Measurements from ENCODE around the gene FBXL2. TPM values are rescaled to one million over a fixed set of nuclear protein-coding genes. Genes with fewer than 3 reads are reported as not detected.

The FBXL2 gene
- total and polyA plus RNA-seq, 2 of the 4 experiments (the other 2 are of a cell fraction), result 15.8 to 21.0 TPM

DNA sequence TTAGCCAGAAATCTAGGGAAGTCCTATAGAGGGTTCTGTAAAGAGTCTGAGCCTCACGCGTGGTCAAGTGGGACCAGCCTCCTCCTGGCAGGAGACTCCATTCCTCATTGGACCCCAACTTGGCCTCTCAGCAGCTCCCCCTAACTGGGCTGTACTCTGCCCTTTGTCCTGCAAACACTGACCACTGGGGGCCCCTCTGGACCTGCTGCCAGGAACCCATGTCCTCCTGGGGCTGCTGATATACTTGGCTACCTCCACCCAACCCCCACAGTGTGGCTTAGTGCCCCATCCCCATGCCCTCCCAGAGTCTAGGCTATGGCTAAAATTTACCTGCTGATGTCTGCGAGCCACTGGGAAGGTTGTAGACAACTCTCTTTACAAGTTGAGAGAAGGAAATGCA, 100.2 kb downstream of the FBXL2 start:
- Histone ChIP-seq H2AK5ac (ENCODE audit: low read depth, low read length) (no peak overlapping the region), H3K18ac (ENCODE audit: low read depth, low read length) (no peak overlapping the region), H3K23ac (ENCODE audit: low read depth, low read length) (no peak overlapping the region), H3K9ac (ENCODE audit: low read depth, low read length) (no peak overlapping the region), H2BK20ac (ENCODE audit: low read depth, low read length) (no peak overlapping the region), H4K5ac (ENCODE audit: low read depth, low read length) (no peak overlapping the region), H3K27ac (ENCODE audit: insufficient read depth, low read length) (no peak overlapping the region), H3K4me2 (ENCODE audit: low read depth, low read length) (no peak overlapping the region), H4K8ac (ENCODE audit: low read depth in 2 of 2, low read length in 2 of 2) (no peak overlapping the region), H2AFZ (replicated peaks; ENCODE audit: low read length, poor library complexity) (no peak overlapping the region), H2BK15ac (ENCODE audit: low read depth, low read length) (no peak overlapping the region), H3K56ac (ENCODE audit: extremely low read depth, insufficient read depth, low read length) (no peak overlapping the region), H2AK9ac (replicated peaks; ENCODE audit: low read depth, low read length, poor library complexity) (no peak overlapping the region), H2BK120ac (ENCODE audit: low read depth, low read length) (no peak overlapping the region), H2BK5ac (ENCODE audit: low read depth, low read length, poor library complexity, severe bottlenecking) (no peak overlapping the region), H3K9me3 (ENCODE audit: control insufficient read depth, insufficient read depth, low read length) (no peaks in the 10 kb centered on the region), H3K4me1 (ENCODE audit: control insufficient read depth, insufficient read depth, low read length) (peaks cover 3% of the 10 kb centered on the region; the same call in 1 of the 2 replicates), H3K4ac (ENCODE audit: low read depth, low read length) (no peak overlapping the region), H3K27me3 (ENCODE audit: control insufficient read depth, insufficient read depth, low read length) (no peaks in the 10 kb centered on the region), H3K36me3 (ENCODE audit: control insufficient read depth, insufficient read depth, low read length) (peaks cover 21% of the 10 kb centered on the region), H4K20me1 (ENCODE audit: insufficient read depth, low read length) (peaks cover 5% of the 10 kb centered on the region; the same call in 1 of the 2 replicates), H4K91ac (ENCODE audit: insufficient read depth, low read depth, low read length) (no peak overlapping the region), H3K4me3 (ENCODE audit: insufficient read depth, low read depth, low read length) (no peak overlapping the region), H3K79me1 (ENCODE audit: low read depth in 1 of 2, low read length in 2 of 2) (peaks cover 0 to 16% of the 10 kb centered on the region in 2 experiments; a peak in 2 of 4 replicates), H3K14ac (replicated peaks; ENCODE audit: low read depth, low read length) (no peak overlapping the region), H3K9me1 (ENCODE audit: insufficient read depth, low read length) (peaks cover 12% of the 10 kb centered on the region; the same call in 1 of the 2 replicates)
- intact Hi-C loops (cut with micrococcal nuclease) (no loop called here), dilution Hi-C loops (cut with HindIII; ENCODE audit: low sequenced_read_pairs, unreplicated experiment) (loop anchor here (25.0 kb wide), 1 partner anchor 240 kb away; no protein-coding TSS in a partner anchor), in situ Hi-C loops (cut with MboI; ENCODE audit: low sequenced_read_pairs) (no loop called here)
- TF ChIP-seq, protein P1, sequence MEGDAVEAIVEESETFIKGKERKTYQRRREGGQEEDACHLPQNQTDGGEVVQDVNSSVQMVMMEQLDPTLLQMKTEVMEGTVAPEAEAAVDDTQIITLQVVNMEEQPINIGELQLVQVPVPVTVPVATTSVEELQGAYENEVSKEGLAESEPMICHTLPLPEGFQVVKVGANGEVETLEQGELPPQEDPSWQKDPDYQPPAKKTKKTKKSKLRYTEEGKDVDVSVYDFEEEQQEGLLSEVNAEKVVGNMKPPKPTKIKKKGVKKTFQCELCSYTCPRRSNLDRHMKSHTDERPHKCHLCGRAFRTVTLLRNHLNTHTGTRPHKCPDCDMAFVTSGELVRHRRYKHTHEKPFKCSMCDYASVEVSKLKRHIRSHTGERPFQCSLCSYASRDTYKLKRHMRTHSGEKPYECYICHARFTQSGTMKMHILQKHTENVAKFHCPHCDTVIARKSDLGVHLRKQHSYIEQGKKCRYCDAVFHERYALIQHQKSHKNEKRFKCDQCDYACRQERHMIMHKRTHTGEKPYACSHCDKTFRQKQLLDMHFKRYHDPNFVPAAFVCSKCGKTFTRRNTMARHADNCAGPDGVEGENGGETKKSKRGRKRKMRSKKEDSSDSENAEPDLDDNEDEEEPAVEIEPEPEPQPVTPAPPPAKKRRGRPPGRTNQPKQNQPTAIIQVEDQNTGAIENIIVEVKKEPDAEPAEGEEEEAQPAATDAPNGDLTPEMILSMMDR (conservative IDR thresholded peaks at IDR 0.05; ENCODE audit: low read depth, low read length), result no peak
- TF ChIP-seq, protein P2, sequence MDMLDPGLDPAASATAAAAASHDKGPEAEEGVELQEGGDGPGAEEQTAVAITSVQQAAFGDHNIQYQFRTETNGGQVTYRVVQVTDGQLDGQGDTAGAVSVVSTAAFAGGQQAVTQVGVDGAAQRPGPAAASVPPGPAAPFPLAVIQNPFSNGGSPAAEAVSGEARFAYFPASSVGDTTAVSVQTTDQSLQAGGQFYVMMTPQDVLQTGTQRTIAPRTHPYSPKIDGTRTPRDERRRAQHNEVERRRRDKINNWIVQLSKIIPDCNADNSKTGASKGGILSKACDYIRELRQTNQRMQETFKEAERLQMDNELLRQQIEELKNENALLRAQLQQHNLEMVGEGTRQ (IDR thresholded peaks at IDR 0.05; ENCODE audit: low read depth, low read length), result no peak
- TF ChIP-seq MAZ (IDR thresholded peaks at IDR 0.05; ENCODE audit: borderline replicate concordance, low read depth, low read length) (no peak), FOS (IDR thresholded peaks at IDR 0.05; ENCODE audit: low read depth, low read length) (no peak), MAFK (IDR thresholded peaks at IDR 0.05; ENCODE audit: low read depth, low read length) (no peak), POLR2A (IDR thresholded peaks at IDR 0.05; ENCODE audit: low read depth, low read length) (no peak), CEBPB (IDR thresholded peaks at IDR 0.05; ENCODE audit: low read depth, low read length) (no peak), NFE2L2 (IDR thresholded peaks at IDR 0.05; ENCODE audit: low read depth, low read length) (no peak), MXI1 (IDR thresholded peaks at IDR 0.05; ENCODE audit: borderline replicate concordance, low read depth, low read length) (no peak), RFX5 (IDR thresholded peaks at IDR 0.05; ENCODE audit: low read depth, low read length) (no peak), CHD1 (IDR thresholded peaks at IDR 0.05; ENCODE audit: low read depth, low read length) (no peak), BHLHE40 (IDR thresholded peaks at IDR 0.05; ENCODE audit: low read depth, low read length) (no peak), RCOR1 (IDR thresholded peaks at IDR 0.05; ENCODE audit: insufficient replicate concordance, low read length) (no peak), SMC3 (IDR thresholded peaks at IDR 0.05; ENCODE audit: low read depth, low read length) (no peak), RAD21 (IDR thresholded peaks at IDR 0.05; ENCODE audit: low read length) (no peak)
- TF ChIP-seq, protein P3, sequence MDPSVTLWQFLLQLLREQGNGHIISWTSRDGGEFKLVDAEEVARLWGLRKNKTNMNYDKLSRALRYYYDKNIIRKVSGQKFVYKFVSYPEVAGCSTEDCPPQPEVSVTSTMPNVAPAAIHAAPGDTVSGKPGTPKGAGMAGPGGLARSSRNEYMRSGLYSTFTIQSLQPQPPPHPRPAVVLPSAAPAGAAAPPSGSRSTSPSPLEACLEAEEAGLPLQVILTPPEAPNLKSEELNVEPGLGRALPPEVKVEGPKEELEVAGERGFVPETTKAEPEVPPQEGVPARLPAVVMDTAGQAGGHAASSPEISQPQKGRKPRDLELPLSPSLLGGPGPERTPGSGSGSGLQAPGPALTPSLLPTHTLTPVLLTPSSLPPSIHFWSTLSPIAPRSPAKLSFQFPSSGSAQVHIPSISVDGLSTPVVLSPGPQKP (IDR thresholded peaks at IDR 0.05; ENCODE audit: borderline replicate concordance, low read depth, low read length), result no peak
- CTCF ChIA-PET, result interaction anchor here (0.6 kb wide), 1 partner anchor 77 kb away, joined by 3 read pairs; no protein-coding TSS in a partner anchor
- POLR2A ChIA-PET (ENCODE audit: unreplicated experiment), result no interaction called here
- WGBS, 2 experiments (ENCODE audit: extremely low coverage in 2 of 2, insufficient read length in 1 of 2), result no CpG with 5 or more reads among the region's 3 CpGs
- DNase-seq (no peak), ATAC-seq (ENCODE audit: low read depth) (no peak; the same call in 1 of the 2 replicates)
- no TSS peak for BruUV-seq (replicated peaks)
